ENCODE measurements around the gene RAI2. TPM values are rescaled to one million over a fixed set of nuclear protein-coding genes. Genes with fewer than 3 reads are reported as not detected.

Gene RAI2
- total and polyA plus RNA-seq, 2 experiments from 2014 or later: 1.3 to 3.4 TPM

GRCh38 chrX:17822351-17822750 is 38.7 kb downstream of the RAI2 start:
- H3K4me1 ChIP-seq (ENCODE audit: low read depth): no peaks in the 10 kb centered on the region
- no peak overlapping the region for H3K4me3 ChIP-seq
- H3K27ac ChIP-seq: no peak overlapping the region
- no peak for DNase-seq (ENCODE audit: low read depth in 1 of 2, low spot score in 1 of 2)
- H3K36me3 ChIP-seq: no peaks in the 10 kb centered on the region
- no peaks in the 10 kb centered on the region for H3K9me3 ChIP-seq (ENCODE audit: low read depth)
- no peaks in the 10 kb centered on the region for H3K27me3 ChIP-seq
- no peak for TF ChIP-seq CTCF (IDR thresholded peaks at IDR 0.05; ENCODE audit: low read depth, low read length)

GRCh38 chrX:17820100-17820499 is 41.0 kb downstream of the RAI2 start:
- Histone ChIP-seq H3K27me3 (no peaks in the 10 kb centered on the region), H3K9me3 (ENCODE audit: low read depth) (no peaks in the 10 kb centered on the region), H3K27ac (no peak overlapping the region), H3K36me3 (no peaks in the 10 kb centered on the region), H3K4me1 (ENCODE audit: low read depth) (no peaks in the 10 kb centered on the region), H3K4me3 (no peak overlapping the region)
- no peak for DNase-seq (ENCODE audit: low read depth in 1 of 2, low spot score in 1 of 2)
- no peak for TF ChIP-seq CTCF (IDR thresholded peaks at IDR 0.05; ENCODE audit: low read depth, low read length)

GRCh38 chrX:17818726-17819125 is 42.4 kb downstream of the RAI2 start:
- H3K27me3 ChIP-seq: no peaks in the 10 kb centered on the region
- no peak for TF ChIP-seq CTCF (IDR thresholded peaks at IDR 0.05; ENCODE audit: low read depth, low read length)
- no peak overlapping the region for H3K27ac ChIP-seq
- H3K4me3 ChIP-seq: no peak overlapping the region
- DNase-seq (ENCODE audit: low read depth in 1 of 2, low spot score in 1 of 2): no peak
- H3K36me3 ChIP-seq: no peaks in the 10 kb centered on the region
- no peaks in the 10 kb centered on the region for H3K9me3 ChIP-seq (ENCODE audit: low read depth)
- no peaks in the 10 kb centered on the region for H3K4me1 ChIP-seq (ENCODE audit: low read depth)

GRCh38 chrX:17817251-17817650 is 43.8 kb downstream of the RAI2 start:
- H3K36me3 ChIP-seq: no peaks in the 10 kb centered on the region
- DNase-seq (ENCODE audit: low read depth in 1 of 2, low spot score in 1 of 2): no peak
- no peaks in the 10 kb centered on the region for H3K9me3 ChIP-seq (ENCODE audit: low read depth)
- no peak overlapping the region for H3K4me3 ChIP-seq
- no peak overlapping the region for H3K27ac ChIP-seq
- no peaks in the 10 kb centered on the region for H3K4me1 ChIP-seq (ENCODE audit: low read depth)
- no peaks in the 10 kb centered on the region for H3K27me3 ChIP-seq
- no peak for TF ChIP-seq CTCF (IDR thresholded peaks at IDR 0.05; ENCODE audit: low read depth, low read length)

- Histone ChIP-seq H3K36me3 (no peaks in the 10 kb centered on the region), H3K27me3 (no peaks in the 10 kb centered on the region), H3K4me1 (ENCODE audit: low read depth) (no peaks in the 10 kb centered on the region), H3K27ac (no peak overlapping the region), H3K9me3 (ENCODE audit: low read depth) (no peaks in the 10 kb centered on the region), H3K4me3 (no peak overlapping the region)
- TF ChIP-seq CTCF (IDR thresholded peaks at IDR 0.05; ENCODE audit: low read depth, low read length): no peak
- DNase-seq (ENCODE audit: low read depth in 1 of 2, low spot score in 1 of 2): peak in 1 of 2 donors; percentile 2
These were observed 46.5 kb downstream of the RAI2 start for GRCh38 chrX:17814557-17814956.

- no peak for TF ChIP-seq CTCF (IDR thresholded peaks at IDR 0.05; ENCODE audit: low read depth, low read length)
- Histone ChIP-seq H3K36me3 (no peaks in the 10 kb centered on the region), H3K4me3 (no peak overlapping the region), H3K4me1 (ENCODE audit: low read depth) (no peaks in the 10 kb centered on the region), H3K27ac (no peak overlapping the region), H3K27me3 (no peaks in the 10 kb centered on the region), H3K9me3 (ENCODE audit: low read depth) (no peaks in the 10 kb centered on the region)
- DNase-seq (ENCODE audit: low read depth in 1 of 2, low spot score in 1 of 2): no peak
These were observed 47.0 kb downstream of the RAI2 start for GRCh38 chrX:17814059-17814458.

All from cardiac muscle cell (in vitro differentiated cells and primary cell).